ENCODE results near the gene TEKTIP1. TPM values are rescaled to one million over a fixed set of nuclear protein-coding genes. Genes with fewer than 3 reads are reported as not detected.

TEKTIP1 gene
- total and polyA plus RNA-seq, 10 of the 15 experiments (the other 5 are each of a cell fraction or from before 2014, with no cell fraction given) = 0.18 to 2.6 (median 0.60) TPM; not detected in 5

DNA sequence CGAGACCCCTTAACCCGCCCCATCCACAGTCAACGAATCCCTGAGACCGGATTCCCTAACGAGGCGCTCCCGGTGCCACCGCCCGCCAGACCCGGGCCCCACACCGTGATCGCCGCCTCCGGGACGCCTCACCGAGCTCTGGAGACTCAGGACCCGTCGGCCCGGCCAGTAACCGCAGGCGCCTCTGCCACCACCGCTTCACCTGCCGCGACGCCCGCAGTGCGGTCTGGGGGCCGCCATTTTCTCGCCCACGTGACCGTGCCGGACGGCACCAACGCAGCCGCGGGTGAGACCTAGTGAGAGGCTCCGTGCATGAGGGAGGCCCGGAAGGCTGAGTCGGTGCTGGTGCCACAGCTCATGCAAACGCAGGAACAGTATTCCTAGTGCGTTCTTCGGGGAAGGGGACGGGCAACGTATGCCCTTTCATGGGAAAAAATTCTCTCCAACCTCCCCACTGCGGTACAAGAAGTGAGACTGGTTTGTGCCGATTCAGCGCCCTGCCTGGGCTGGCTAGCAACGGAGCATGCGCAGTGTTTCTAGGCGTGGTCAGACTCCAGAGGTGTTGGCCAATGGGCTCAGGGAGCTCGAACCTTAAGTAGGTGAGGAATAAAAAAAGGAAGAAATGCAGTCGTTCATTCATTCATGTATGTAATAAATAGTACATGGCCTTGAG is 38.4 kb upstream of the TEKTIP1 start, which contains the start of gene DOHH (continued):
- TF ChIP-seq, protein P1, sequence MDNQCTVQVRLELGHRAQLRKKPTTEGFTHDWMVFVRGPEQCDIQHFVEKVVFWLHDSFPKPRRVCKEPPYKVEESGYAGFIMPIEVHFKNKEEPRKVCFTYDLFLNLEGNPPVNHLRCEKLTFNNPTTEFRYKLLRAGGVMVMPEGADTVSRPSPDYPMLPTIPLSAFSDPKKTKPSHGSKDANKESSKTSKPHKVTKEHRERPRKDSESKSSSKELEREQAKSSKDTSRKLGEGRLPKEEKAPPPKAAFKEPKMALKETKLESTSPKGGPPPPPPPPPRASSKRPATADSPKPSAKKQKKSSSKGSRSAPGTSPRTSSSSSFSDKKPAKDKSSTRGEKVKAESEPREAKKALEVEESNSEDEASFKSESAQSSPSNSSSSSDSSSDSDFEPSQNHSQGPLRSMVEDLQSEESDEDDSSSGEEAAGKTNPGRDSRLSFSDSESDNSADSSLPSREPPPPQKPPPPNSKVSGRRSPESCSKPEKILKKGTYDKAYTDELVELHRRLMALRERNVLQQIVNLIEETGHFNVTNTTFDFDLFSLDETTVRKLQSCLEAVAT (IDR thresholded peaks at IDR 0.05) = peak; percentile 97
- TF ChIP-seq SRF (IDR thresholded peaks at IDR 0.05; ENCODE audit: low read depth in 2 of 2, low read length in 2 of 2) = no peak
- peak; percentile 33; the same call in 1 of the 3 replicates for TF ChIP-seq POU2F2 (IDR thresholded peaks at IDR 0.05; ENCODE audit: borderline replicate concordance, low read depth, low read length)
- peak; percentile 67 for TF ChIP-seq IRF3 (IDR thresholded peaks at IDR 0.05)
- TF ChIP-seq KAT2A (conservative IDR thresholded peaks at IDR 0.05; ENCODE audit: control insufficient read depth, low read depth, low read length) = no peak
- TF ChIP-seq SMARCA5 (IDR thresholded peaks at IDR 0.05) = peak; percentile 78; the same call in 1 of the 2 replicates
- no peak for TF ChIP-seq ZNF592 (IDR thresholded peaks at IDR 0.05)
- TF ChIP-seq, protein P2, sequence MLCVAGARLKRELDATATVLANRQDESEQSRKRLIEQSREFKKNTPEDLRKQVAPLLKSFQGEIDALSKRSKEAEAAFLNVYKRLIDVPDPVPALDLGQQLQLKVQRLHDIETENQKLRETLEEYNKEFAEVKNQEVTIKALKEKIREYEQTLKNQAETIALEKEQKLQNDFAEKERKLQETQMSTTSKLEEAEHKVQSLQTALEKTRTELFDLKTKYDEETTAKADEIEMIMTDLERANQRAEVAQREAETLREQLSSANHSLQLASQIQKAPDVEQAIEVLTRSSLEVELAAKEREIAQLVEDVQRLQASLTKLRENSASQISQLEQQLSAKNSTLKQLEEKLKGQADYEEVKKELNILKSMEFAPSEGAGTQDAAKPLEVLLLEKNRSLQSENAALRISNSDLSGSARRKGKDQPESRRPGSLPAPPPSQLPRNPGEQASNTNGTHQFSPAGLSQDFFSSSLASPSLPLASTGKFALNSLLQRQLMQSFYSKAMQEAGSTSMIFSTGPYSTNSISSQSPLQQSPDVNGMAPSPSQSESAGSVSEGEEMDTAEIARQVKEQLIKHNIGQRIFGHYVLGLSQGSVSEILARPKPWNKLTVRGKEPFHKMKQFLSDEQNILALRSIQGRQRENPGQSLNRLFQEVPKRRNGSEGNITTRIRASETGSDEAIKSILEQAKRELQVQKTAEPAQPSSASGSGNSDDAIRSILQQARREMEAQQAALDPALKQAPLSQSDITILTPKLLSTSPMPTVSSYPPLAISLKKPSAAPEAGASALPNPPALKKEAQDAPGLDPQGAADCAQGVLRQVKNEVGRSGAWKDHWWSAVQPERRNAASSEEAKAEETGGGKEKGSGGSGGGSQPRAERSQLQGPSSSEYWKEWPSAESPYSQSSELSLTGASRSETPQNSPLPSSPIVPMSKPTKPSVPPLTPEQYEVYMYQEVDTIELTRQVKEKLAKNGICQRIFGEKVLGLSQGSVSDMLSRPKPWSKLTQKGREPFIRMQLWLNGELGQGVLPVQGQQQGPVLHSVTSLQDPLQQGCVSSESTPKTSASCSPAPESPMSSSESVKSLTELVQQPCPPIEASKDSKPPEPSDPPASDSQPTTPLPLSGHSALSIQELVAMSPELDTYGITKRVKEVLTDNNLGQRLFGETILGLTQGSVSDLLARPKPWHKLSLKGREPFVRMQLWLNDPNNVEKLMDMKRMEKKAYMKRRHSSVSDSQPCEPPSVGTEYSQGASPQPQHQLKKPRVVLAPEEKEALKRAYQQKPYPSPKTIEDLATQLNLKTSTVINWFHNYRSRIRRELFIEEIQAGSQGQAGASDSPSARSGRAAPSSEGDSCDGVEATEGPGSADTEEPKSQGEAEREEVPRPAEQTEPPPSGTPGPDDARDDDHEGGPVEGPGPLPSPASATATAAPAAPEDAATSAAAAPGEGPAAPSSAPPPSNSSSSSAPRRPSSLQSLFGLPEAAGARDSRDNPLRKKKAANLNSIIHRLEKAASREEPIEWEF (IDR thresholded peaks at IDR 0.05; ENCODE audit: insufficient replicate concordance, low read depth, low read length) = no peak
- TF ChIP-seq SUPT20H (IDR thresholded peaks at IDR 0.05; ENCODE audit: borderline replicate concordance, control insufficient read depth, low read depth, low read length) = no peak
- TF ChIP-seq NR2C2 (IDR thresholded peaks at IDR 0.05; ENCODE audit: borderline replicate concordance, control insufficient read depth, insufficient read length, low read depth) = no peak
- TF ChIP-seq NFYA (IDR thresholded peaks at IDR 0.05; ENCODE audit: borderline replicate concordance, low read depth, low read length) = no peak
- TF ChIP-seq, protein P3, sequence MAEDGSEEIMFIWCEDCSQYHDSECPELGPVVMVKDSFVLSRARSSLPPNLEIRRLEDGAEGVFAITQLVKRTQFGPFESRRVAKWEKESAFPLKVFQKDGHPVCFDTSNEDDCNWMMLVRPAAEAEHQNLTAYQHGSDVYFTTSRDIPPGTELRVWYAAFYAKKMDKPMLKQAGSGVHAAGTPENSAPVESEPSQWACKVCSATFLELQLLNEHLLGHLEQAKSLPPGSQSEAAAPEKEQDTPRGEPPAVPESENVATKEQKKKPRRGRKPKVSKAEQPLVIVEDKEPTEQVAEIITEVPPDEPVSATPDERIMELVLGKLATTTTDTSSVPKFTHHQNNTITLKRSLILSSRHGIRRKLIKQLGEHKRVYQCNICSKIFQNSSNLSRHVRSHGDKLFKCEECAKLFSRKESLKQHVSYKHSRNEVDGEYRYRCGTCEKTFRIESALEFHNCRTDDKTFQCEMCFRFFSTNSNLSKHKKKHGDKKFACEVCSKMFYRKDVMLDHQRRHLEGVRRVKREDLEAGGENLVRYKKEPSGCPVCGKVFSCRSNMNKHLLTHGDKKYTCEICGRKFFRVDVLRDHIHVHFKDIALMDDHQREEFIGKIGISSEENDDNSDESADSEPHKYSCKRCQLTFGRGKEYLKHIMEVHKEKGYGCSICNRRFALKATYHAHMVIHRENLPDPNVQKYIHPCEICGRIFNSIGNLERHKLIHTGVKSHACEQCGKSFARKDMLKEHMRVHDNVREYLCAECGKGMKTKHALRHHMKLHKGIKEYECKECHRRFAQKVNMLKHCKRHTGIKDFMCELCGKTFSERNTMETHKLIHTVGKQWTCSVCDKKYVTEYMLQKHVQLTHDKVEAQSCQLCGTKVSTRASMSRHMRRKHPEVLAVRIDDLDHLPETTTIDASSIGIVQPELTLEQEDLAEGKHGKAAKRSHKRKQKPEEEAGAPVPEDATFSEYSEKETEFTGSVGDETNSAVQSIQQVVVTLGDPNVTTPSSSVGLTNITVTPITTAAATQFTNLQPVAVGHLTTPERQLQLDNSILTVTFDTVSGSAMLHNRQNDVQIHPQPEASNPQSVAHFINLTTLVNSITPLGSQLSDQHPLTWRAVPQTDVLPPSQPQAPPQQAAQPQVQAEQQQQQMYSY (CRISPR knock-in tag; IDR thresholded peaks at IDR 0.05) = no peak
